B cell (primary cell): ENCODE measurements around the gene CAMK2G. TPM values are rescaled to one million over a fixed set of nuclear protein-coding genes. Genes with fewer than 3 reads are reported as not detected.

Experiments used
- ATAC-seq: fragments of 200-7000 bp; cut with Tn5 transposase; one replicate; pipeline ENCODE4 v1.10.0; 2021; ENCODE audit warnings: low read depth, mild to moderate bottlenecking, moderate number of reproducible peaks, moderate library complexity
- CTCF ChIA-PET: fragments of 350-600 bp; sonication (Branson Sonifier 250); formaldehyde crosslinking; loops from one replicate; lab custom pipeline; 2021; ENCODE audit warnings: antibody characterized with exemption, inconsistent platforms; lab: Charles Lee
- POLR2A ChIA-PET: fragments of 350-600 bp; sonication (Branson Sonifier 250); formaldehyde crosslinking; loops from one replicate; lab custom pipeline; 2021; ENCODE audit warnings: antibody characterized with exemption; lab: Charles Lee
- DNase-seq: peaks from one replicate; pipeline ENCODE4 v3.0.0; 2013
- H2AFZ ChIP-seq: 2 replicates; pipeline ENCODE4 v1.6.1; 2012; ENCODE audit warnings: mild to moderate bottlenecking, low read depth, low read length; ENCODE audit not compliant: insufficient read depth, poor library complexity, severe bottlenecking
- H3K27ac ChIP-seq, 2 donors: 1 replicate in 1 of 2; 2 replicates in 1 of 2; pipeline ENCODE4 v1.5.1; 2012 to 2013; ENCODE audit warnings: low read length in 2 of 2, mild to moderate bottlenecking in 2 of 2, moderate library complexity in 1 of 2
- H3K27me3 ChIP-seq, 4 experiments: fragments of 200-600 bp in 1 of 4; sonication (generic) in 1 of 4; replicated peaks in 1 of 4; 1 replicate in 2 of 4; 2 replicates in 2 of 4; pipeline versions ENCODE4 v1.6.1 to v1.7.0; 2013 to 2016; ENCODE audit warnings: low read length in 3 of 4, mild to moderate bottlenecking in 2 of 4, mixed read lengths in 1 of 4, moderate library complexity in 1 of 4; ENCODE audit not compliant: insufficient read depth in 4 of 4, control insufficient read depth in 3 of 4; ENCODE audit errors: control extremely low read depth in 1 of 4
- H3K36me3 ChIP-seq, 2 experiments: replicated peaks in 1 of 2; 1 replicate in 1 of 2; 2 replicates in 1 of 2; pipeline versions ENCODE4 v1.6.1 to v1.7.1; 2013; ENCODE audit warnings: low read length in 1 of 2; ENCODE audit not compliant: insufficient read depth in 2 of 2, control insufficient read depth in 1 of 2; ENCODE audit errors: control extremely low read depth in 1 of 2, extremely low read depth in 1 of 2
- H3K4me1 ChIP-seq, 2 donors: fragments of 200-600 bp in 1 of 2; sonication (generic) in 1 of 2; 1 replicate in 1 of 2; 2 replicates in 1 of 2; pipeline versions ENCODE4 v1.5.1 to v1.6.1; 2013 to 2017; ENCODE audit warnings: low read length in 2 of 2; ENCODE audit not compliant: control insufficient read depth in 2 of 2, insufficient read depth in 2 of 2
- H3K4me2 ChIP-seq: replicated peaks from 2 replicates; pipeline ENCODE3; 2012; ENCODE audit warnings: mild to moderate bottlenecking, low read depth, low read length; ENCODE audit not compliant: poor library complexity, severe bottlenecking
- H3K4me3 ChIP-seq, 5 experiments: fragments of 200-600 bp in 1 of 5; sonication (generic) in 1 of 5; 1 replicate in 3 of 5; 2 replicates in 2 of 5; pipeline versions ENCODE4 v1.5.1 to v1.7.0; 2011 to 2016; ENCODE audit warnings: low read length in 4 of 5, mild to moderate bottlenecking in 4 of 5, low read depth in 2 of 5, control low read depth in 1 of 5, moderate library complexity in 1 of 5; ENCODE audit not compliant: insufficient read depth in 1 of 5; ENCODE audit errors: control extremely low read depth in 1 of 5, extremely low read depth in 1 of 5
- H3K79me2 ChIP-seq: fragments of 200-600 bp; sonication (generic); one replicate; pipeline ENCODE4 v1.6.0; 2016; ENCODE audit warnings: low read length; ENCODE audit not compliant: control insufficient read depth, insufficient read depth
- H3K9ac ChIP-seq: fragments of 200-600 bp; sonication (generic); 2 replicates; pipeline ENCODE4 v1.6.1; 2017; ENCODE audit warnings: mild to moderate bottlenecking, low read length, moderate library complexity
- H3K9me3 ChIP-seq, 3 donors: one replicate each; pipeline versions ENCODE4 v1.6.1 to v1.7.1; 2013; ENCODE audit warnings: low read length in 2 of 3; ENCODE audit not compliant: control insufficient read depth in 2 of 3, insufficient read depth in 1 of 3; ENCODE audit errors: control extremely low read depth in 1 of 3
- H4K20me1 ChIP-seq: 2 replicates; pipeline ENCODE4 v1.6.0; 2012; ENCODE audit warnings: mild to moderate bottlenecking, low read length; ENCODE audit not compliant: insufficient read depth, control insufficient read depth, poor library complexity, severe bottlenecking
- H3K27ac Mint-ChIP-seq: one replicate; pipeline ENCODE4 v1.8.0; 2021; ENCODE audit warnings: mixed read lengths
- H3K27me3 Mint-ChIP-seq: one replicate; pipeline ENCODE4 v1.8.0; 2021; ENCODE audit warnings: mixed read lengths
- H3K4me1 Mint-ChIP-seq: one replicate; pipeline ENCODE4 v1.8.0; 2021; ENCODE audit warnings: mixed read lengths
- H3K4me3 Mint-ChIP-seq: one replicate; pipeline ENCODE4 v1.8.0; 2021; ENCODE audit warnings: mixed read lengths
- H3K9me3 Mint-ChIP-seq: one replicate; pipeline ENCODE4 v1.8.0; 2022; ENCODE audit warnings: mixed read lengths; ENCODE audit not compliant: insufficient read depth
- EZH2 ChIP-seq: IDR thresholded peaks from 2 replicates; pipeline ENCODE4 v1.6.1; 2012; ENCODE audit warnings: borderline replicate concordance, low read depth, mild to moderate bottlenecking, moderate library complexity, low read length; ENCODE audit not compliant: insufficient read depth, poor library complexity, severe bottlenecking
- WGBS: methylation state at CpG from one replicate; pipeline ENCODE4 v1.1.5; 2013; ENCODE audit warnings: missing lambda C conversion rate; ENCODE audit not compliant: insufficient coverage; 5-methylcytosine and 5-hydroxymethylcytosine counted together
- intact Hi-C: fragments of 100-400 bp; cut with micrococcal nuclease; formaldehyde crosslinking; loops from one replicate; pipeline ENCODE4 v1.10.0; 2022
- polyA plus RNA-seq: library from polyadenylated mRNA; depleted of rRNA; stranded (reverse); fragments of >200 nt; gene quantifications from 2 replicates; pipeline ENCODE4 v1.2.3, GENCODE V29; 2012
- total RNA-seq, 2 donors: library from RNA; stranded (reverse); fragments of 120-200 nt in 1 of 2; gene quantifications; 1 replicate in 1 of 2; 2 replicates in 1 of 2; pipeline versions ENCODE4 v1.2.3 to v1.2.4, GENCODE V29; 2013 to 2022
- TF ChIP-seq, protein P1 (sequence below): fragments of 200-600 bp; IDR thresholded peaks from one replicate; pipeline ENCODE4 v1.8.0; 2022; ENCODE audit warnings: antibody characterized with exemption, mild to moderate bottlenecking

The CAMK2G gene
- total and polyA plus RNA-seq, 2 donors (not counting 1 experiment from before 2014, with no cell fraction given): 42.7 to 48.7 TPM

DNA sequence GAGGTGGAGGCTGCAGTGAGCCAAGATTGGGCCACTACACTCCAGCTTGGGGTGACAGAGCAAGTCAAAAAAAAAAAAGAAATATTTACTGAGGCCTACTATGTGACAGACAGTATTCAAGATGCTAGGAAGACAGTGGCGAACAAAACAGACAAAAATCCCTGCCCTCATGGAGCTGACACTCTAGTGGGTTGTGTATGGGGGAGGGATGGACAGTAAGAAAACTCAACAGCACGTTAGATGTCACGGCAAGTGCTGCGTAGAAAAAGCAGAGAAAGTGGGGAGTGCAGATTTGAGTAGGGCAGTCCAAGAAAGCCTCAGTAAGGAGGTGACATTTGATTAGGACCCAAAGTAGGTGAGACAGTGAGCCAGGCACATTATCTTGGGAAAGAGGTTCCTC, 10.1 kb downstream of the CAMK2G start:
- Mint-ChIP-seq H3K4me3 (peak overlapping the region; percentile 56), H3K27me3 (no peaks in the 10 kb centered on the region), H3K4me1 (peaks cover 52% of the 10 kb centered on the region), H3K9me3 (no peaks in the 10 kb centered on the region), H3K27ac (peak overlapping the region; percentile 96)
- POLR2A ChIA-PET: interaction anchor here (1.0 to 1.8 kb wide), 2 partner anchors 10 to 13 kb away, joined by 3 to 9 read pairs; partner anchors contain the start of gene CAMK2G
- Histone ChIP-seq H3K4me3 (no peak overlapping the region), H3K9ac (no peak overlapping the region), H3K27me3 (no peaks in the 10 kb centered on the region), H3K9me3 (no peaks in the 10 kb centered on the region), H4K20me1 (peaks cover 6% of the 10 kb centered on the region), H3K36me3 (peaks cover 2 to 36% of the 10 kb centered on the region in 2 experiments), H3K4me1 (peaks cover 36 to 45% of the 10 kb centered on the region in 2 donors), H2AFZ (no peak overlapping the region), H3K79me2 (peaks cover 67% of the 10 kb centered on the region), H3K4me2 (no peak overlapping the region), H3K27ac (peak overlapping the region; percentile 20 to 68)
- WGBS: 97% methylated on average over 4 of the region's 4 CpGs
- CTCF ChIA-PET: interaction anchor here (0.7 to 9.4 kb wide), 7 partner anchors 11 to 22 kb away, joined by 3 to 102 read pairs (median 6); no protein-coding TSS in a partner anchor
- ATAC-seq (no peak), DNase-seq (no peak)
- intact Hi-C loops: no loop called here
- TF ChIP-seq, protein P1, sequence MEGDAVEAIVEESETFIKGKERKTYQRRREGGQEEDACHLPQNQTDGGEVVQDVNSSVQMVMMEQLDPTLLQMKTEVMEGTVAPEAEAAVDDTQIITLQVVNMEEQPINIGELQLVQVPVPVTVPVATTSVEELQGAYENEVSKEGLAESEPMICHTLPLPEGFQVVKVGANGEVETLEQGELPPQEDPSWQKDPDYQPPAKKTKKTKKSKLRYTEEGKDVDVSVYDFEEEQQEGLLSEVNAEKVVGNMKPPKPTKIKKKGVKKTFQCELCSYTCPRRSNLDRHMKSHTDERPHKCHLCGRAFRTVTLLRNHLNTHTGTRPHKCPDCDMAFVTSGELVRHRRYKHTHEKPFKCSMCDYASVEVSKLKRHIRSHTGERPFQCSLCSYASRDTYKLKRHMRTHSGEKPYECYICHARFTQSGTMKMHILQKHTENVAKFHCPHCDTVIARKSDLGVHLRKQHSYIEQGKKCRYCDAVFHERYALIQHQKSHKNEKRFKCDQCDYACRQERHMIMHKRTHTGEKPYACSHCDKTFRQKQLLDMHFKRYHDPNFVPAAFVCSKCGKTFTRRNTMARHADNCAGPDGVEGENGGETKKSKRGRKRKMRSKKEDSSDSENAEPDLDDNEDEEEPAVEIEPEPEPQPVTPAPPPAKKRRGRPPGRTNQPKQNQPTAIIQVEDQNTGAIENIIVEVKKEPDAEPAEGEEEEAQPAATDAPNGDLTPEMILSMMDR: no peak
- TF ChIP-seq EZH2: no peak

DNA sequence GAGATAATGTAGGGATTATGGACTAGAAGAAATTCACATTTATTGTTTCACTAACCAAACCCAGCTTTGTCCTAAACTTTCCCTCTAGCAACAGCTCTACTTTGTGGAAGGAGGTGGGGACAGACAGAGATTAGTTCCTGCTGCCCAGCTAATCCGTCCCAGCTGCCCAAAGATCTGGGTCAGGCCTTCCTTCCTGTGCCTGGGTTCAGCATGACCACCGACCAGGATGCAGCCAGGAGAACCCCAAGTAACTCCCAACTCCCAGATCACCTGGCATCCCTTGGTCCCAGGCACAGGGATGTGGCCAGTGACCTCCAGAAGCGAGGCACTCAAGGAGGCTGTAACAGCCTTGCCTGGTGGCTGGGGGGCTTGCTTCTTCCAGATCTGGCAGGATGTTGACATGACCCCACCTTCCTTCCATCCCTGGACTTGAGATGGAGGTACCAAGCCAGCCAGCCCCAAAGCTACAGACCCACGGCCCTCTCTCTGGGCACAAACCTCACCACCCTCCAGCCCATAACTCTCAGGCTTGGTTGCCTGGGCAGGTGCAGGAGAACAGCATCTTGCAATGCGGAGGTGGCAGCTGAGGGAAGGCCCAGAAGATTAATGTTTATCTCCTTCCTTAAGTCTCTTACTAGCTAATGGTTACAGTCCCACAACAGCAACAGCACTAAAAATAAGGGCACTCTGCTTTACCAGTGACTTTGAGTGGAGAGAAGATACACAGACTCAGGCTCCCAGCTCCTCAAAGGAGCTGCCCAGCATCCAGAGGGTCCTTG, 11.1 kb downstream of the CAMK2G start:
- no peaks in the 10 kb centered on the region for H3K27me3 ChIP-seq
- intact Hi-C loops: no loop called here
- peaks cover 16% of the 10 kb centered on the region for H4K20me1 ChIP-seq
- CTCF ChIA-PET: interaction anchor here (0.6 to 9.4 kb wide), 8 partner anchors 11 to 195 kb away, joined by 3 to 102 read pairs (median 4); partner anchors contain the start of gene CHCHD1
- H2AFZ ChIP-seq: no peak overlapping the region
- Mint-ChIP-seq H3K4me3 (no peak overlapping the region), H3K27me3 (no peaks in the 10 kb centered on the region), H3K27ac (peak overlapping the region; percentile 73), H3K4me1 (peaks cover 55% of the 10 kb centered on the region), H3K9me3 (no peaks in the 10 kb centered on the region)
- DNase-seq (no peak), ATAC-seq (no peak)
- TF ChIP-seq, protein P1: no peak
- no peak for TF ChIP-seq EZH2
- 80% methylated on average over 5 of the region's 5 CpGs for WGBS
- peaks cover 2 to 44% of the 10 kb centered on the region in 2 experiments for H3K36me3 ChIP-seq
- H3K27ac ChIP-seq: peak overlapping the region; percentile 34 to 68
- H3K4me1 ChIP-seq: peaks cover 36 to 47% of the 10 kb centered on the region in 2 donors
- no peak overlapping the region for H3K4me2 ChIP-seq
- H3K79me2 ChIP-seq: peaks cover 69% of the 10 kb centered on the region
- no peak overlapping the region for H3K9ac ChIP-seq
- H3K9me3 ChIP-seq: no peaks in the 10 kb centered on the region
- POLR2A ChIA-PET: interaction anchor here (1.0 to 1.8 kb wide), 2 partner anchors 11 to 12 kb away, joined by 3 to 9 read pairs; partner anchors contain the start of gene CAMK2G
- H3K4me3 ChIP-seq: no peak overlapping the region
